Activated T-cell treated with anti-CD3 and anti-CD28 coated beads, Interleukin-2, amount 50 U/mL, for 1 hour (primary cell): ENCODE results near the gene LMNTD1.
"Not testable (repeated sequence)": the region's sequence is repeated elsewhere in the genome, so short reads cannot be mapped to it uniquely, and the experiment has no call there.

Experiments used
- DNase-seq: peaks from one replicate; pipeline ENCODE4 v3.0.0-alpha.2; 2020

LMNTD1 gene

GRCh38 chr12:25553098-25553497, at the start of gene LMNTD1:
Gene LMNTD1, minus strand, starts transcription at chr12:25553283. Its CDS starts 324 bp downstream, at chr12:25552959.
- DNase-seq = no peak

GRCh38 chr12:25598956-25599355, 45.9 kb upstream of the LMNTD1 start:
- no peak for DNase-seq

GRCh38 chr12:25595496-25595895, 42.4 kb upstream of the LMNTD1 start:
- not testable (repeated sequence) for DNase-seq

- DNase-seq = no peak
Measured at GRCh38 chr12:25594376-25594775, 41.3 kb upstream of the LMNTD1 start.

GRCh38 chr12:25592725-25593495, 39.8 kb upstream of the LMNTD1 start:
- no peak for DNase-seq

- DNase-seq = no peak
Measured at GRCh38 chr12:25591144-25591543, 38.1 kb upstream of the LMNTD1 start.

- DNase-seq = no peak
Measured at GRCh38 chr12:25590011-25590721, 37.1 kb upstream of the LMNTD1 start.

- DNase-seq = no peak
Measured at GRCh38 chr12:25587346-25587745, 34.3 kb upstream of the LMNTD1 start.

- DNase-seq = no peak
Measured at GRCh38 chr12:25585662-25586061, 32.6 kb upstream of the LMNTD1 start.

- DNase-seq = no peak
Measured at GRCh38 chr12:25585021-25585523, 32.0 kb upstream of the LMNTD1 start.

- no peak for DNase-seq
Measured at GRCh38 chr12:25584596-25584995, 31.5 kb upstream of the LMNTD1 start.

GRCh38 chr12:25583545-25583944, 30.5 kb upstream of the LMNTD1 start:
- no peak for DNase-seq

- DNase-seq = no peak
Measured at GRCh38 chr12:25581067-25581466, 28.0 kb upstream of the LMNTD1 start.

- DNase-seq = no peak
Measured at GRCh38 chr12:25578411-25579143, 25.5 kb upstream of the LMNTD1 start.

- no peak for DNase-seq
Measured at GRCh38 chr12:25574761-25575160, 21.7 kb upstream of the LMNTD1 start.

- no peak for DNase-seq
Measured at GRCh38 chr12:25573346-25573745, 20.3 kb upstream of the LMNTD1 start.

- DNase-seq = no peak
Measured at GRCh38 chr12:25570418-25570817, 17.3 kb upstream of the LMNTD1 start.

GRCh38 chr12:25566202-25566949, 13.3 kb upstream of the LMNTD1 start:
- no peak for DNase-seq

GRCh38 chr12:25558586-25558985, 5.5 kb upstream of the LMNTD1 start:
- DNase-seq = no peak

- DNase-seq = no peak
Measured at GRCh38 chr12:25557830-25558436, 4.8 kb upstream of the LMNTD1 start.

GRCh38 chr12:25556153-25556552, 3.1 kb upstream of the LMNTD1 start:
- DNase-seq = no peak

GRCh38 chr12:25552681-25553080, 402 bp downstream of the LMNTD1 start:
- no peak for DNase-seq
